ENCODE results near the gene HAUS8.

The HAUS8 gene

GRCh38 chr19:17045907-17046502, 29.2 kb downstream of the HAUS8 start:
- no peak for DNase-seq (ENCODE audit: insufficient read length, low spot score)
- no peak for FAIRE-seq

GRCh38 chr19:17043744-17044143, 31.5 kb downstream of the HAUS8 start:
- DNase-seq (ENCODE audit: insufficient read length, low spot score) (no peak), FAIRE-seq (no peak)
- TF ChIP-seq PAX5 (IDR thresholded peaks at IDR 0.05; ENCODE audit: insufficient read depth, low read length, severe bottlenecking) (no peak), POLR2AphosphoS5 (IDR thresholded peaks at IDR 0.05; ENCODE audit: low read depth, low read length) (no peak), SPI1 (IDR thresholded peaks at IDR 0.05; ENCODE audit: low read depth, low read length) (no peak), POLR2A (IDR thresholded peaks at IDR 0.05; ENCODE audit: low read depth, low read length) (no peak), TAF1 (IDR thresholded peaks at IDR 0.05; ENCODE audit: low read depth, low read length) (no peak), POU2F2 (IDR thresholded peaks at IDR 0.05; ENCODE audit: low read depth, low read length) (no peak)

More at GRCh38 chr19:17045907-17046502, 29.2 kb downstream of the HAUS8 start:
- no peak for TF ChIP-seq POU2F2 (IDR thresholded peaks at IDR 0.05; ENCODE audit: low read depth, low read length)
- TF ChIP-seq PAX5 (IDR thresholded peaks at IDR 0.05; ENCODE audit: insufficient read depth, low read length, severe bottlenecking) = no peak
- no peak for TF ChIP-seq POLR2AphosphoS5 (IDR thresholded peaks at IDR 0.05; ENCODE audit: low read depth, low read length)
- TF ChIP-seq TAF1 (IDR thresholded peaks at IDR 0.05; ENCODE audit: low read depth, low read length) = no peak
- no peak for TF ChIP-seq POLR2A (IDR thresholded peaks at IDR 0.05; ENCODE audit: low read depth, low read length)
- no peak for TF ChIP-seq SPI1 (IDR thresholded peaks at IDR 0.05; ENCODE audit: low read depth, low read length)

- no peak for DNase-seq (ENCODE audit: insufficient read length, low spot score)
- TF ChIP-seq SPI1 (IDR thresholded peaks at IDR 0.05; ENCODE audit: low read depth, low read length) (no peak), PAX5 (IDR thresholded peaks at IDR 0.05; ENCODE audit: insufficient read depth, low read length, severe bottlenecking) (no peak), TAF1 (IDR thresholded peaks at IDR 0.05; ENCODE audit: low read depth, low read length) (no peak), POLR2A (IDR thresholded peaks at IDR 0.05; ENCODE audit: low read depth, low read length) (no peak), POU2F2 (IDR thresholded peaks at IDR 0.05; ENCODE audit: low read depth, low read length) (no peak), POLR2AphosphoS5 (IDR thresholded peaks at IDR 0.05; ENCODE audit: low read depth, low read length) (no peak)
- no peak for FAIRE-seq
Observed at GRCh38 chr19:17041976-17042375, 33.3 kb downstream of the HAUS8 start.

GRCh38 chr19:17037966-17038500, 37.2 kb downstream of the HAUS8 start:
- TF ChIP-seq TAF1 (IDR thresholded peaks at IDR 0.05; ENCODE audit: low read depth, low read length) = no peak
- TF ChIP-seq SPI1 (IDR thresholded peaks at IDR 0.05; ENCODE audit: low read depth, low read length) = no peak
- TF ChIP-seq POLR2A (IDR thresholded peaks at IDR 0.05; ENCODE audit: low read depth, low read length) = no peak
- TF ChIP-seq POU2F2 (IDR thresholded peaks at IDR 0.05; ENCODE audit: low read depth, low read length) = no peak
- TF ChIP-seq PAX5 (IDR thresholded peaks at IDR 0.05; ENCODE audit: insufficient read depth, low read length, severe bottlenecking) = no peak
- no peak for TF ChIP-seq POLR2AphosphoS5 (IDR thresholded peaks at IDR 0.05; ENCODE audit: low read depth, low read length)
- no peak for FAIRE-seq
- DNase-seq (ENCODE audit: insufficient read length, low spot score) = no peak

- no peak for TF ChIP-seq POU2F2 (IDR thresholded peaks at IDR 0.05; ENCODE audit: low read depth, low read length)
- TF ChIP-seq POLR2A (IDR thresholded peaks at IDR 0.05; ENCODE audit: low read depth, low read length) = no peak
- TF ChIP-seq POLR2AphosphoS5 (IDR thresholded peaks at IDR 0.05; ENCODE audit: low read depth, low read length) = no peak
- no peak for TF ChIP-seq TAF1 (IDR thresholded peaks at IDR 0.05; ENCODE audit: low read depth, low read length)
- TF ChIP-seq PAX5 (IDR thresholded peaks at IDR 0.05; ENCODE audit: insufficient read depth, low read length, severe bottlenecking) = no peak
- TF ChIP-seq SPI1 (IDR thresholded peaks at IDR 0.05; ENCODE audit: low read depth, low read length) = no peak
- FAIRE-seq (no peak), DNase-seq (ENCODE audit: insufficient read length, low spot score) (no peak)
Observed at GRCh38 chr19:17037184-17037583, 38.1 kb downstream of the HAUS8 start.

GRCh38 chr19:17036640-17037039, 38.6 kb downstream of the HAUS8 start:
- TF ChIP-seq POLR2AphosphoS5 (IDR thresholded peaks at IDR 0.05; ENCODE audit: low read depth, low read length) = no peak
- no peak for TF ChIP-seq POU2F2 (IDR thresholded peaks at IDR 0.05; ENCODE audit: low read depth, low read length)
- TF ChIP-seq SPI1 (IDR thresholded peaks at IDR 0.05; ENCODE audit: low read depth, low read length) = no peak
- no peak for TF ChIP-seq PAX5 (IDR thresholded peaks at IDR 0.05; ENCODE audit: insufficient read depth, low read length, severe bottlenecking)
- no peak for TF ChIP-seq TAF1 (IDR thresholded peaks at IDR 0.05; ENCODE audit: low read depth, low read length)
- no peak for TF ChIP-seq POLR2A (IDR thresholded peaks at IDR 0.05; ENCODE audit: low read depth, low read length)
- FAIRE-seq = no peak
- no peak for DNase-seq (ENCODE audit: insufficient read length, low spot score)

- no peak for DNase-seq (ENCODE audit: insufficient read length, low spot score)
- TF ChIP-seq PAX5 (IDR thresholded peaks at IDR 0.05; ENCODE audit: insufficient read depth, low read length, severe bottlenecking) (no peak), POU2F2 (IDR thresholded peaks at IDR 0.05; ENCODE audit: low read depth, low read length) (no peak), POLR2AphosphoS5 (IDR thresholded peaks at IDR 0.05; ENCODE audit: low read depth, low read length) (no peak), TAF1 (IDR thresholded peaks at IDR 0.05; ENCODE audit: low read depth, low read length) (no peak), POLR2A (IDR thresholded peaks at IDR 0.05; ENCODE audit: low read depth, low read length) (no peak), SPI1 (IDR thresholded peaks at IDR 0.05; ENCODE audit: low read depth, low read length) (no peak)
- no peak for FAIRE-seq
Observed at GRCh38 chr19:17035842-17036424, 39.3 kb downstream of the HAUS8 start.

GRCh38 chr19:17031741-17032140, 43.5 kb downstream of the HAUS8 start:
- TF ChIP-seq POLR2AphosphoS5 (IDR thresholded peaks at IDR 0.05; ENCODE audit: low read depth, low read length) (no peak), SPI1 (IDR thresholded peaks at IDR 0.05; ENCODE audit: low read depth, low read length) (no peak), POU2F2 (IDR thresholded peaks at IDR 0.05; ENCODE audit: low read depth, low read length) (no peak), POLR2A (IDR thresholded peaks at IDR 0.05; ENCODE audit: low read depth, low read length) (no peak), PAX5 (IDR thresholded peaks at IDR 0.05; ENCODE audit: insufficient read depth, low read length, severe bottlenecking) (no peak), TAF1 (IDR thresholded peaks at IDR 0.05; ENCODE audit: low read depth, low read length) (no peak)
- no peak for FAIRE-seq

GRCh38 chr19:17027535-17027975, 47.7 kb downstream of the HAUS8 start:
- TF ChIP-seq POU2F2 (IDR thresholded peaks at IDR 0.05; ENCODE audit: low read depth, low read length) = no peak
- TF ChIP-seq SPI1 (IDR thresholded peaks at IDR 0.05; ENCODE audit: low read depth, low read length) = no peak
- TF ChIP-seq TAF1 (IDR thresholded peaks at IDR 0.05; ENCODE audit: low read depth, low read length) = no peak
- no peak for TF ChIP-seq PAX5 (IDR thresholded peaks at IDR 0.05; ENCODE audit: insufficient read depth, low read length, severe bottlenecking)
- TF ChIP-seq POLR2A (IDR thresholded peaks at IDR 0.05; ENCODE audit: low read depth, low read length) = no peak
- no peak for TF ChIP-seq POLR2AphosphoS5 (IDR thresholded peaks at IDR 0.05; ENCODE audit: low read depth, low read length)
- FAIRE-seq = no peak

More at GRCh38 chr19:17031741-17032140, 43.5 kb downstream of the HAUS8 start:
- no peak for DNase-seq (ENCODE audit: insufficient read length, low spot score)

More at GRCh38 chr19:17027535-17027975, 47.7 kb downstream of the HAUS8 start:
- DNase-seq (ENCODE audit: insufficient read length, low spot score) = no peak
